Erythroblast (primary cell): ENCODE results near the gene SLC25A34.

Experiments used
- GATA1 ChIP-seq: IDR thresholded peaks from 2 replicates; pipeline ENCODE4 v1.6.1; 2011; ENCODE audit warnings: low read depth, mild to moderate bottlenecking, control low read depth, low read length, moderate library complexity
- POLR2A ChIP-seq: IDR thresholded peaks from 2 replicates; pipeline ENCODE4 v1.6.1; 2011; ENCODE audit warnings: mild to moderate bottlenecking, low read length

DNA sequence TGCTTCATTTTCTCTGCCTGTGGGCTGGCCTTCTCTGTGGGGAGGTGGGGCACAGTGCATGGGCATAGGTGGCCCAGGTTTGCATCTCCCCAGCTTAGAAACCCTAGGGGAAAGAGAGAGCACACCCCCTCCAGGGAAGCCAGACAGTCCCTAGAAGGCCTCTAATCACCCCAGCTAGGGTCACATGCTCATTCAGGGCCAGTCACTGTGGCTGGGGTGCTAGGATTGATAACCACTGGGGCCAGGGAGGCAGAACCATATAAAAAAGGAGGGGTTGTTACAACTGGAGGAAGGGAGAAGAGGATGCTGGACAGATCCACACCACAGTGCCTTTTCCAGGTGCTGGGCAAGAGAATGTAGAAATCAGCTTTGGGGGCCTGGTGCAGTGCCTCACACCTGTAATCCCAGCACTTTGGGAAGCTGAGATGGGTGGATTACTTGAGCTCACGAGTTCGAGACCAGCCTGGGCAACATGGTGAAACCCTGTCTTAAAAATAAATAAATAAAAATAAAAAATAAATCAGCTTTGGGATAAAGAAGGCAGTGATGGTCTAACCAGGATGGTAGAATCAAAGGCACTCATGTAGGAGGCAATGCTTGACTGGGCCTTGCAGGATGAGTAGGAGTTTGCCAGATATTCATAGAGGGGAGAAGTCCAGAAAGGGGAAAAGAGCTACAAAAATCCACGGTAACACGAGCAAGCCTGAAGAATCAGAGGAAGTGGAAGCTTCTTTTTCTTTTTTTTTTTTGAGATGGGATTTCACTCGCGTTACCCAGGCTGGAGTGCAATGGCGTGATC is 42.0 kb downstream of the SLC25A34 start:
- TF ChIP-seq POLR2A = no peak
- no peak for TF ChIP-seq GATA1
